ENCODE measurements around the gene CRACR2B.

CRACR2B gene

DNA sequence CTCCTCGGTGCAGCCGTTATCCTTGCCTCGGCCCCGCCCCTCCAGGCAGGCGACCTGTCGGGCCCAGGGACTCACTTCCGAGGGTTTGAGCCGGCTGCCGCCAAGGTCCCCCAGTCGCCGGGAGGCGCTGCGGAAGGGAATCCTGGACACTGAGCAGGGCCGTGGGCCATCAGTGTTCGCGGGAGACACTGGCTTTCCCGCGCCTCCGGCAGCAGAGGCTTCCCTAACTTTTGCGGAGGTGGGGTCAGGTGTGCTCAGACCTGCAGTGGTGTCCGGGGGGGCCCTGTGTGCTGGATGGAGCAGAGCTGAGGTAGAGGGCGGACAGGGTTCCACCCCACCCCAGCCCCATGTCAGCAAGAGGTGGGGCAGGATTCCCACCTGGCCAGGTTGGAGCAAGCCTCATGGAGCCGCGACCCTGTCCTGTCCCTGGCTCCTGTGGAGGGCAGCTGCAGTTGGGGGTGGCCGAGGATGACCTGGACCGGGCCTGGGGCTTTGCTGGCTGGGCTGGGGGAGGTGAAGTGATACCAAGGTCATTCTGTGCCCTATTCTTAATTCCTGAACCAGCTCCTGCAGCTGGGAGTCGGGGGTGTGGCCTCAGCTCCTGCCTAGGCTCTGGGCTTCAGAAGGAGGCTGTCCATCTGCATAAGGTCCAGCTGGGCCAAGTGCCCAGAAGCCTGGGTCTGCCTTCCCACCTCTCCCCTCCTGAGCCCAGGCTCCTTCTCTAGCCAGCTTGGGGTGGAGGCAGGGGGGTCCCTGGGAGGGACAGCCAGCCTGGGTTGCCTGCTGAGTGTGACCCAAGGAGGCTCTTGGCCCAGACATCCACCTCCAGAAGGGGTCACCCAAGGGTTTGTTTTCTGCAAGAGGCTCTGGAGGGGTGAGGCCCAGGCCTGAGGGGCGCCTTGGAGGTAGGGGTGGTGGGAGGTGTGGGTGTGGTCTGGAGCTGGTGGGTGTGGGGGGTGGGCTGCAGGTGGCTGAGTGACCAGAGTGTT, 23.4 kb downstream of the CRACR2B start:
- H3K27ac ChIP-seq (ENCODE audit: low read depth, low read length), result no peak overlapping the region
- H3K9me3 ChIP-seq (ENCODE audit: control insufficient read depth, insufficient read depth, low read length), result no peaks in the 10 kb centered on the region
- no peaks in the 10 kb centered on the region for H3K79me2 ChIP-seq (ENCODE audit: control insufficient read depth, low read length)
- H3K27me3 ChIP-seq (ENCODE audit: control insufficient read depth, low read length), result peaks cover 19% of the 10 kb centered on the region
- H4K20me1 ChIP-seq (ENCODE audit: control insufficient read depth, insufficient read depth, low read depth, low read length), result peaks cover 4% of the 10 kb centered on the region; the same call in 1 of the 2 replicates
- no peak overlapping the region for H3K4me3 ChIP-seq (ENCODE audit: low read length)
- no peaks in the 10 kb centered on the region for H3K9me2 ChIP-seq (replicated peaks; ENCODE audit: control insufficient read depth, low read length)
- no peaks in the 10 kb centered on the region for H3K36me3 ChIP-seq (ENCODE audit: control insufficient read depth, low read length)
- H3K4me2 ChIP-seq (ENCODE audit: low read length), result no peak overlapping the region
- TF ChIP-seq, protein P1, sequence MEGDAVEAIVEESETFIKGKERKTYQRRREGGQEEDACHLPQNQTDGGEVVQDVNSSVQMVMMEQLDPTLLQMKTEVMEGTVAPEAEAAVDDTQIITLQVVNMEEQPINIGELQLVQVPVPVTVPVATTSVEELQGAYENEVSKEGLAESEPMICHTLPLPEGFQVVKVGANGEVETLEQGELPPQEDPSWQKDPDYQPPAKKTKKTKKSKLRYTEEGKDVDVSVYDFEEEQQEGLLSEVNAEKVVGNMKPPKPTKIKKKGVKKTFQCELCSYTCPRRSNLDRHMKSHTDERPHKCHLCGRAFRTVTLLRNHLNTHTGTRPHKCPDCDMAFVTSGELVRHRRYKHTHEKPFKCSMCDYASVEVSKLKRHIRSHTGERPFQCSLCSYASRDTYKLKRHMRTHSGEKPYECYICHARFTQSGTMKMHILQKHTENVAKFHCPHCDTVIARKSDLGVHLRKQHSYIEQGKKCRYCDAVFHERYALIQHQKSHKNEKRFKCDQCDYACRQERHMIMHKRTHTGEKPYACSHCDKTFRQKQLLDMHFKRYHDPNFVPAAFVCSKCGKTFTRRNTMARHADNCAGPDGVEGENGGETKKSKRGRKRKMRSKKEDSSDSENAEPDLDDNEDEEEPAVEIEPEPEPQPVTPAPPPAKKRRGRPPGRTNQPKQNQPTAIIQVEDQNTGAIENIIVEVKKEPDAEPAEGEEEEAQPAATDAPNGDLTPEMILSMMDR (IDR thresholded peaks at IDR 0.05; ENCODE audit: low read depth, low read length, poor library complexity, severe bottlenecking), result peak; percentile 53
- TF ChIP-seq EZH2phosphoT487 (IDR thresholded peaks at IDR 0.05; ENCODE audit: borderline replicate concordance, low read length), result no peak
- no peaks in the 10 kb centered on the region for H3F3A ChIP-seq (ENCODE audit: control insufficient read depth, insufficient read depth)
- H3K4me1 ChIP-seq (ENCODE audit: control insufficient read depth, low read length), result peaks cover 15% of the 10 kb centered on the region

- H3K36me3 ChIP-seq (ENCODE audit: control insufficient read depth, low read length), result no peaks in the 10 kb centered on the region
- no peak overlapping the region for H3K27ac ChIP-seq (ENCODE audit: low read depth, low read length)
- no peaks in the 10 kb centered on the region for H3K79me2 ChIP-seq (ENCODE audit: control insufficient read depth, low read length)
- TF ChIP-seq, protein P1 (IDR thresholded peaks at IDR 0.05; ENCODE audit: low read depth, low read length, poor library complexity, severe bottlenecking), result no peak
- no peak for TF ChIP-seq EZH2phosphoT487 (IDR thresholded peaks at IDR 0.05; ENCODE audit: borderline replicate concordance, low read length)
- no peaks in the 10 kb centered on the region for H3K9me2 ChIP-seq (replicated peaks; ENCODE audit: control insufficient read depth, low read length)
- H3K9me3 ChIP-seq (ENCODE audit: control insufficient read depth, insufficient read depth, low read length), result no peaks in the 10 kb centered on the region
- H3K4me2 ChIP-seq (ENCODE audit: low read length), result no peak overlapping the region
- H4K20me1 ChIP-seq (ENCODE audit: control insufficient read depth, insufficient read depth, low read depth, low read length), result peaks cover 4% of the 10 kb centered on the region; the same call in 1 of the 2 replicates
- peaks cover 14% of the 10 kb centered on the region for H3K27me3 ChIP-seq (ENCODE audit: control insufficient read depth, low read length)
- H3K4me3 ChIP-seq (ENCODE audit: low read length), result no peak overlapping the region
- no peaks in the 10 kb centered on the region for H3F3A ChIP-seq (ENCODE audit: control insufficient read depth, insufficient read depth)
- peaks cover 15% of the 10 kb centered on the region for H3K4me1 ChIP-seq (ENCODE audit: control insufficient read depth, low read length)
Observed at GRCh38 chr11:852762-853161, 25.0 kb downstream of the CRACR2B start.

DNA sequence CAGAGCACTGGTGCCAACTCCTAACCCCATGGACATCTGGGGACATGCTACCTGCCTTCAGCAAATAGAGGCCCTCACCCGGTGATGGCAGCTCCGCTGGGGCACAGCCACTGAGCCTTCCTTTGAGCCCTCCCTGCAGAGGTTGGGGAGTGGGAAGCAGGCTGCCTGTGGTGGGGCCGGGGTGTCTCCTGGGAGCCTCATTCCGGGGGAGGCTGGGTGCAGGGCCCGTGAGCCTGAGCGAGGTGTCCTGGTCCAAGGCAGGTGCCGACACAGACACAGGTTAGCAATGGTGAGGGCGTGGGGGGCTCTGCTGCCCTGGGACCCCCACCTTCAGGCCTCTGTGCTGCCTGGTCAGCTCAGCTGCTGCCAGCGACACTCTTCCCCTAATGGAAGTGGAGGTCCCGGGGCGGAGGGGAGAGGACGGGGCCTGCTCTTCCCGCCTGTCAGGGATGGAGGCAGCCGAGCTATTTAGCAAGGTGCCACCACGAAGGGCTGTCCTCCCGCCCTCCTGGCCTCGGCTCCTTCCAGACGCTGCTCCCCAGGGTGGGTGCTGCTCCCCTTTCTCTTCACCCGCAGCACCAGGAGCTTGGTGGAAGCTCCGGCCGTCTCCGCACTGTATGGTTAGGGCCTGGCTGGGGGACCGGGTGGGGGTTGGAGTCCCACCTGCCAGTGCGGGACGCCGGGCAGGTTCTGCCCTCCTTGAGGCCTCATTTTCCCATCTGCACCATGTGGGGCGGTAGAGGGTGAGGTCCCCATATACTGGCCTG, 26.1 kb downstream of the CRACR2B start:
- H3K27me3 ChIP-seq (ENCODE audit: control insufficient read depth, low read length), result peaks cover 9% of the 10 kb centered on the region
- TF ChIP-seq, protein P1 (IDR thresholded peaks at IDR 0.05; ENCODE audit: low read depth, low read length, poor library complexity, severe bottlenecking), result no peak
- no peak for TF ChIP-seq EZH2phosphoT487 (IDR thresholded peaks at IDR 0.05; ENCODE audit: borderline replicate concordance, low read length)
- H3K79me2 ChIP-seq (ENCODE audit: control insufficient read depth, low read length), result no peaks in the 10 kb centered on the region
- no peaks in the 10 kb centered on the region for H3K9me2 ChIP-seq (replicated peaks; ENCODE audit: control insufficient read depth, low read length)
- peaks cover 4% of the 10 kb centered on the region; the same call in 1 of the 2 replicates for H4K20me1 ChIP-seq (ENCODE audit: control insufficient read depth, insufficient read depth, low read depth, low read length)
- no peak overlapping the region for H3K4me2 ChIP-seq (ENCODE audit: low read length)
- H3K4me1 ChIP-seq (ENCODE audit: control insufficient read depth, low read length), result peaks cover 6% of the 10 kb centered on the region
- no peak overlapping the region for H3K27ac ChIP-seq (ENCODE audit: low read depth, low read length)
- no peaks in the 10 kb centered on the region for H3F3A ChIP-seq (ENCODE audit: control insufficient read depth, insufficient read depth)
- no peaks in the 10 kb centered on the region for H3K36me3 ChIP-seq (ENCODE audit: control insufficient read depth, low read length)
- H3K4me3 ChIP-seq (ENCODE audit: low read length), result no peak overlapping the region
- no peaks in the 10 kb centered on the region for H3K9me3 ChIP-seq (ENCODE audit: control insufficient read depth, insufficient read depth, low read length)

Data from DOHH2 (cell line).